HG03558 (cell line): ENCODE results near the gene ZNF571.

ENCODE experiments used
- ATAC-seq: cut with Tn5 transposase; IDR thresholded peaks from one replicate; pipeline ENCODE4 v1.9.1; 2021; ENCODE audit warnings: moderate number of reproducible peaks; ENCODE audit not compliant: unreplicated experiment; ENCODE audit errors: extremely low read depth

The ZNF571 gene

GRCh38 chr19:37594304-37594981 is at the start of gene ZNF571, which contains the start of gene ZNF540:
Gene ZNF571, minus strand, starts transcription at chr19:37594792. Its CDS starts 8,116 bp downstream, at chr19:37586676.
Gene ZNF540, plus strand, starts transcription at chr19:37594876. Its CDS starts 3,572 bp downstream, at chr19:37598448.
- no peak for ATAC-seq

- ATAC-seq, result no peak
Measured at GRCh38 chr19:37635076-37636056, 40.8 kb upstream of the ZNF571 start.

DNA sequence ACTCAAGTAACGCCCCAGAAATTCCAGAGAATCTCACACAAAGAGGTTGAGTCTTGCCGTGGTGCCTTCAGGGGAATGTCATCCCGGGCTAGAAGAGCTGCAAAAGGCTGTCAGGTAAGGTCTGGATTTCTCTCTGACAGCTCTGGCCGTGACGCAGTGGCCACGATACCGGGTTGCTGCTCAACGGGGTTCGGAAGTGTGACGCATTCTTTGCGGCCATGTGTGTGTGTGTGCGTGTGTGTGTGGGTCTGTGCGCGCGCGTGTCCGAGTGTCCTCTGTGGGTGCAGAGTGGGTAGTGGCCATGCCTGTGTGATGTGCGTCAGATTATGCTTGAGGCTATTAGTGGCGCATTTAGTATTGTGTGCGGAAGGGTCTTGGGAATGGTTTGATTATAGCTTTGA is 390 bp upstream of the ZNF571 start:
- ATAC-seq, result no peak

DNA sequence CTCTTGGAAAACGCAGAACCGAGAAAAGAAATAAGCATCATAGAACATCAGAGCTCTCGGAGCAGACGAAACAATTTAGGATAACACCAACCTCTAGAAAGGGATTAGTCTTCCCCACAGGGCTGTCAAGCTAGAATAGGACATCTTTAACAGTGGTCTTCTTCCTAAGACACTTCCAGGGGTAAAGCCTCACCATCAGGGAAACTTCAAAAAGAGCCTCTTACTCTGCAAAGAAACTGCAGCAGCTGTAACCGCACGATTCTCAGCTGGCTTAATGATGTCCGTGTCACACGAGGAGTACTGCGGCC is 642 bp downstream of the ZNF571 start:
- ATAC-seq, result no peak

DNA sequence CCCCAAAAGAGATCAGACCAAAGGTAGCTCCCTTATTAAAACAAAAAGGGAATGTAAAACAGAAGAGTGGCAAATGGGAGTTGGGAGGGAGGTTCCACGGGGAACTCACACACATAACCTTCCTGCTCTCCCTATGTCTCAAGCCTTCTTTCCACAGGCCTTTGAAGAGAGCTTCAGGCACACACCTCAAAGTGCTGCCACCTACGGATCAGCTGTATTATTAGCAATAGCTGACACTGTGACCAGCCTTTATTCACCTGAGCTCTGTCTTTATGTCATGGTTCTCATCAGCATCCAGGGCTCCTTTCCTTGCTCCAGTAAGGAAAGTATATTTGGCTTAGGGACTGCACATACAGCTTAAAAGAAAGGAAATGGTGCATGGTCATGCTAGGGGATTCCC is 11.3 kb downstream of the ZNF571 start:
- no peak for ATAC-seq

- ATAC-seq, result no peak
Measured at GRCh38 chr19:37572203-37572602, 22.4 kb downstream of the ZNF571 start.

DNA sequence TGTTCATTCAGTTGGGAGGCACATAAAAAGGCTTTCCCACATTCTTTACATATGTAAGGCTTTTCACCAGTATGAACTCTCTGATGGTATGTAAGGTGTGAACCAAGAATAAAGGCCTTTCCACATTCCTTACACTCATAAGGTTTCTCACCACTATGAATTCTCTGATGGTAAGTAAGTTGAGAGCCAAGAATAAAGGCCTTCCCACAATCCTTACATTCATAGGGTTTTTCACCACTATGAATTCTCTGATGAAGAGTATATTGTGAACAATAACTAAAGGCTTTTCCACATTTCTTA is 29.3 kb downstream of the ZNF571 start:
- no peak for ATAC-seq

DNA sequence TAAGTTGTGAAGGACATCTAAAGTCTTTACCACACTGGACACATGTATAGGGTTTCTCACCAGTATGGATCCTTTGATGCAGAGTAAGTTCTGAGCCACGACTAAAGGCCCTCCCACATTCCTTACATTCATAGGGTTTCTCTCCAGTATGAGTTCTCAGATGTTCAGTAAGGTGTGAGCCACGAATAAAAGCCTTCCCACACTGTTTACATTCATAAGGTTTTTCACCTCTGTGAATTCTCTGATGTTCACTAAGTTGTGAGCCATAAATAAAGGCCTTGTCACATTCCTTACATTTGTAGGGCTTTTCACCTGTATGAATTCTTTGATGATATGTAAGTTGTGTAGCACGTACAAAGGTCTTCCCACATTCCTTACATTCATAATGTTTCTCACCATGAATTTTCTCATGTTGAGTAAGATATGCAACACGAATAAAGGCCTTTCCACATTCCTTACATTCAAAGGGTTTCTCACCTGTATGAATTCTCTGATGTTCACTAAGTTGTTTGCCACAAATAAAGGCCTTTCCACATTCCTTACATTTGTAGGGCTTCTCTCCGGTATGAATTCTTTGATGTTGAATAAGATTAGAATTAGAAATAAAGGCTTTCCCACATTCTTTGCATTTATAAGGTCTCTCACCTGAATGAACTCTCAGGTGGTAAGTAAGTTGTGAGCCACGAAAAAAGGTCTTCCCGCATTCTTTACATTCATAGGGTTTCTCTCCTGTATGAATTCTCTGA is 29.8 kb downstream of the ZNF571 start:
- no peak for ATAC-seq

DNA sequence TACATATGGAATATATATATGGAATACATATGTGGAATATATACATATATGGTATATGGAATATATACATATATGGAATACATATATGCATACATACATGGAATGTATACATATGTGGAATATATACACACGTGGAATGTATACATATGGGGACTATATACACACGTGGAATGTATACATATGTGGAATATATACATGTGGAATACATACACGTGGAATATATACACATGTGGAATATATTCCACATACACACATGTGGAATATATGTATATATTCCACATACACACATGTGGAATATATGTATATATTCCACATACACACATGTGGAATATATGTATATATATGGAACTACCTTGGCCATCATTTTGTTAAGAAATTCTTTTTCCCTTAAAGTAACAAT is 31.1 kb downstream of the ZNF571 start:
- ATAC-seq, result no peak

- ATAC-seq, result no peak
Measured at GRCh38 chr19:37551129-37551993, 43.2 kb downstream of the ZNF571 start.

- ATAC-seq, result no peak
Measured at GRCh38 chr19:37537391-37537947, 57.1 kb downstream of the ZNF571 start.

DNA sequence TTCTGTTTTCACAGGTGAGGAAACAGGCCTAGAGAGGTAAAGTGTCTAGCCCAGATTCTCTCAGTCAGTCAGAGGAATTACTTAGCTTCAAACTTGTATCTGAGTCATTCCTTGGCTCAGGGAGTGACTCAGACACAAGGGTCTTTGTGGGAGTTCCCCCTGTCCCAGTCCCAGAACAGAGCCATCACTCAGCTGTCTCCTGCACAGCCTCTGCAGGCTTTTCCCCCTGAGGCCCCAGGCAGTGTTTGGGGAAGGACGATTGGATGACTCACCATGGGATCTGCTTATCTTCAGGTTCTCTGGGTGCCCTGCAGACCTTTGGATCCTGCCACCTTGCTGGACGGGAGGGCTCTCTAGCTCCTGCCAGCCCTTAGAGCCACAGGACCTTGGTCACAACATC is 74.7 kb downstream of the ZNF571 start:
- no peak for ATAC-seq
